ENCODE data around the gene SRRM3.

DNA sequence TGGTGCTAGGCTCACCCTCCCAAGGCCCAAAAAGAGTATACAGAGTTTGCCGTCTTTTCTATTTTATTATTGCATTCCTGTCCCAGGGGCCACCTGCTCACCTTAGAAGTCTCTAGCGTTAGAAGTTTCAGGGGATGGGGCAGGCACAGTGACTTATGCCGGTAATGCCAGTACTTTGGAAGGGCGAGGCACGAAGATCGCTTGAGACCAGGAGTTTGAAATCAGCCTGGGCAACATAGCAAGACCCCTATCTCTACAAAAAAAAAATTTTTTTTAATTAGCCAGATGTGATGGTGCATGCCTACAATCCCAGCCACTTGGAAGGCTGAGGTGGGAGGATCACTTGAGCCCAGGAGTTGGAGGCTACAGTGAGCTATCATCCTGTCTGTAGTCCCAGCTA is 70.4 kb downstream of the SRRM3 start:
- TF ChIP-seq EZH2 (IDR thresholded peaks at IDR 0.05; ENCODE audit: insufficient read depth, poor library complexity, severe bottlenecking): no peak
- TF ChIP-seq EZH2phosphoT487 (IDR thresholded peaks at IDR 0.05; ENCODE audit: insufficient read depth, low read depth): no peak
